Activated naive CD4-positive, alpha-beta T cell treated with Interleukin-2 at 50 U/mL for 16 hours (primary cell): ENCODE results near the gene GRK5.

Experiments
- DNase-seq: peaks from one replicate; pipeline ENCODE4 v3.0.0-alpha.2; 2020

GRK5 gene

DNA sequence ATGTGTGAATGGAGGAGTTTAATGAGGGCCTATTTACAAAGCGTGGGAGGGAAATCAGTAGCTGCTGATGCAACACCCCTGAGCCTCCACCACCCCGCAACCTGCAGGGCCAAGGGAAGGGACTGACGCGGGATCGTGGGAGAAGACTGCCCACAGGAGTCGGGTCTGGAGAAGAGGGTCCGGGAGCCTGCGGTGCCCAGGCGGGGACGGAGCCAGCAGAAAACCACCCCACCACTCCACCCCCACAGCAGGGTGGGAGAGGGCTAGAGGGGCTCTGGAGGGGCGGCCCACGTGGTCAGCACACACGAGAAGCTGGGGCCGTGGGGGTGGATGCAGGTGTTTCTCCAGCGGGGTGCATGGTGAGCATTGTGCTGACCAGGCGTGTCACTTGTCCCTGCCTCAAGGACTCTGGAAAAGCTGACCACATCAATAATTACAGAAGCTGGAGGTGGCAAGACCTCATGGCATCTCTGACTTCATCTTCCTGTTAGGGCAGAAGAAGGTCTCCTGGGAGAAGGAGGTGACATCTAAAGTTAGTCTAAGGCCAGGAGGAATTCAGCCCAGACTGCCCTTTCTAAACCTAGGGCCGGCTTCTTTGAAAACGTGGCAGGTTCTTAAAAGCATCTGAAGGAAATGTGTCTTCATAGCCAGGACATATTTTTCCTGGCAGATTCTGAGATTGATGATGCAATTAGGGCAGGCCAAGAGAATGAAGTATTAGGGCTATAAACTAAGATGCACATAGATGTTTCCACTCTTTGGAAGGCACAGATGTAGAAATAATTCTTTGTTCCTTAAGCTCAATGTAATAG, 184.3 kb downstream of the GRK5 start:
- DNase-seq: no peak

DNA sequence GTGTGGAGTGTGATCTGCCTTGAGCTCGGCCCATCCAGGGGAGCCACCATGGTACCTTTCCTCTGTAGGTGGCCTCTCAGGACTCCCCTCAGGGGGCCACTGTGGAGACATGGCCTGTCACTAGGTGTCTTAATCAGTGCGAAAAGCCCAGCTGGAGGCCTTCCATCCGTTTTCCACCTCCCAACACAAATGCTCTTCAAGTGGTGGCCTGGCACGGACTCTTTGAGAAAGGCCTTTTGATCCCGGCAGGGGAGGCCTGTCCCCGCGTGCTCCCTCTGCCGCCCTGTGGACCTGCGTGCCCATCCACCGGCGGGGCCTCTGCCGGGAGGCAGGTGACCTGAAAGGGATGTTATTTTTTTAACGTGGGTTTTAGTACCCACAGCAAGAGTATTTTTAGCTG, 185.6 kb downstream of the GRK5 start:
- DNase-seq: no peak

DNA sequence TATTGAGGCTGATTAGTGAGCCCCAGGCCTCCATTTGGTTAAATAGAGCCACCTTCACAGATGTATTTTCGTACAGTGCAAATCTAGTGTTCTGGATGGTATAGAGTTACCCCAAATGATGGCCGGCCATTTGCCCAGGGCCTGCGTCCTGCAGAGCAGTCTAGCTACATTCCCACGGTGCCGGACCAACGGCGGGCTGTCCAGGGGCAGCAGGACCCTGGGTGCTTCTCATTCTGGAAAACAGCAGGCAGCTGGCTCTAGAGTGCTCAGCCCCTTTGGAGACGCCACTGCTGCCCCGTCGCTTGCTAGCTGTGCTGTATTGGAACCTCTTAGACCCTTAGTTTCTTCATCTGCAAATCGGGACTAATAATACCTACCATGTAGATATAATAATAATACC, 186.1 kb downstream of the GRK5 start:
- no peak for DNase-seq

DNA sequence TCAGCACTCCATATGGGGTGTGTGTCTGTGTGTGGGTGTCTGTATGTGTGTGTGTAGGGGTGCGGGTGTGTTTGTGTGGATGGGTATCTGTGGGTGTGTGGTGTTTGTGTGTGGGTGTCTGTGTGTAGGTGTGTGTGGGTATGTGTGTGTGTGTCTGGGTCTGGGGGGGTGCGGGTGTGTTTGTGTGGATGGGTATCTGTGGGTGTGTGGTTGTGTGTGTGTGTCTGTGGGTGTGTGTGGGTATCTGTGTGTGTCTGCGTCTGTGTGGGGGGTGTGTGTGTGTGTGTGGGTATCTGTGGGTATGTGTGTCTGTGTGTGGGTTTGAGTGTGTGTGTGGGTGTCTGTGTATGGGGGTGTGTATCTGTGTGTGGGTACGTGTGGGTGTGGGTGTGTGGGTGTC, 186.5 kb downstream of the GRK5 start:
- DNase-seq: no peak

DNA sequence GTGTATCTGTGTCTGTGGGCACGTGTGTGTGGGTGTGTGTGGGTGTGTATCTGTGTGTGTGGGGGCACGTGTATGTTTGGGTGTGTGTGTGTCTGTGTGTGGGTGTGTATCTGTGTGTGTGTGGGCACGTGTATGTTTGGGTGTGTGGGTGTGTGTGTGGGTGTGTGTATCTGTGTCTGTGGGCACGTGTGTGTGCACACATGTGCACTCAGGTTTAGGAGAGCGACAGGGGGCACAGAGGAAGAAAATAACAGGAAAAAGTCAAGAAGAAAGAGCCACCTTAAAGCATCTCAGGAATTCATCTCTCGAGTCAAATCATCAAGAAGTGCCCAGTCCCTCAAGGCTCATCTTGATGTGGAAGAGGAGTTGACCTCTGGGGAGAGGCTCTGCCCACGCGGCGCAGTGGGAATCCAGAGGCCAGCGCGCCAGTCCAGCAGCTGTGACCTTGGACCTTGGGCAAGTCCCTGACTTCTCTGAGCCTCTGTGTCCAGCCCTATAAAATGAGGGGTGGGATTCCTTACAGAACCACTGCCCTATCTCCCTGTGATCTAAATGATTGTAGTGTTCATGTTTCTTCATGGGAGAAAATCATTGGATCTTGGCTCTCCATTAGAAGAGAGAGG, 187.4 kb downstream of the GRK5 start:
- no peak for DNase-seq

DNA sequence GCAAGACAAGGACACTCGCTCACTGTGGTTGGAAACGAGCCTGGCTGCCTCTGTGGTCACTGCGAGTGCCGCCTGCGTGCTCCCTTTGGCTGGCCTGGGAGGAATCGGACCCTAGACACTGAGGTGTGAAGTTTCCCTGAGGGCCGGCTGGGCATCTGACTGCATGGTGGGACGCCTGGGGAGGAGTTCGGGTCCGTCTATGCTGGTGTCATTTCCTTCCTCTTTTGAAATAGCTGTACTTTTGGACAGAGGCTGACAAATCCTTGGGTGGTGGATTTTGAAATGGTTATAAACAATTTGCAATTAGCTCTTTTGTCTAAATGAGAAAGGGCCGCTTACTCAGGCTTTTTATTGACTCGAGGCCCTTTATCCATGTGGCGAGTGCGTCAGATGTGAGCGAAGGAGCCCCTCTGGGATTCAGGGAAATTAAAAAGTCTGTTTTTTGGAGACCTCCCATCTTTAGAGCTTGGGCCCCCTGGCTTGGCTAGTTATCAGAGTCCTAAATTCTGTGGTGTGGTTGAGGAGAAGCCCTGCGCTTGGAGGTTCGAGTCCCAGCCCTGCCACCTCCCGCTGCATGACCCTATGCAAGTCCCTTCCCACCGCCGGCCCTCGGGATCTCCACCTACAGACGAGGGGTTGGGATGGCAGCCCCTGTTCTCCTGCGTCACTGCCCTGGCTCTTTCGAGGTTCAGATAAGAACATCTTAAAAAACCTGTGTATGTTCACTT, 188.1 kb downstream of the GRK5 start:
- no peak for DNase-seq

DNA sequence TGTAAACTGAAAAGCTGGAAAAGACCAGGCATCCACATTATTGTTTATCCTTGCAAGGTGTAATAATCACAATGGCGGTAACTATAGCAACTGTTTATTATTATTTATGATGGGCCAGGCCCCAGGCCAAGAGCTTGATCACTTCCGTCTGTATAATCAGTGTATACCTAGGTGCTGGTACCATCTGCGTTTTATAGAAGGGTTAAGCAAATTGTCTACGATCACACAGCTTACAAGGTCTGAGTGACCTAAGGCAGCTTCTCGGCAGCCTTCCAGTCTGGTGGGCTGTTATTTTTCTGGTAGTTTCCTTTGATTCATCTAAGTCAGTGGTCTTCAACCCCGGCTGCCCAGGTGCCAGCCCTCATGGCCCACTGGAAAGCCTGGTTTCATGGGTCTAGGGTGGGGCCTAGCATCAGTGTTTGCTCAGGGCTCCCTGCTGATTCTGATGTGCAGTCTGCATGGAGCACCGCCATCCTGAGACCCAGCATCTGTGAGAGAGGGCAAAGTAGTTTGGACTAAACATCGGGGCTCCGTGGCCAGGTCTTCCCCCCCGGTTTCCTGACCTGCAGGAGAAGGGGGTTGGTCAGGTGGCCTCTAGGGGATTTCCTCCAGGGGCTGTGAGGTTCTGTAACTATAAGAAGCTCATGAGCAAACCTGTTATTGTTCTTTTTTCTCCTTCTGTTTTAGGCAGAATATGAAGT, 188.8 kb downstream of the GRK5 start:
- DNase-seq: no peak

DNA sequence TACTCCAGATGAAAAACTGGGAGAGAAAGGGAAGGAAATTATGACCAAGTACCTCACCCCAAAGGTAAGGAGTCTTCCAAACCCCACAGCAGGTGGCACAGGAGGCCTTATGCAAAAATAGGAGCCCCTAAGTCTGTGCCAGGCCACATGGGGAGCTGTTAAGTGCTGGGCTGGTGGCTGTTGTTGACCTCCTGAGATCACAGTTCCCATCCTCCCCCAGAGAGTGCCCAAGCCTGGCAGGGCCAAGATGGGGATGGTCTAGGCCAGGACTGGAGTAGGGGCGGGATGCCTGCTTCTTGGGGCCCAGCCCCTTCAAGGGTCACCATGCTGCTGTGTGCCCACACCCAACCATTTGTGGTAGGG, 189.3 kb downstream of the GRK5 start:
- DNase-seq: no peak

DNA sequence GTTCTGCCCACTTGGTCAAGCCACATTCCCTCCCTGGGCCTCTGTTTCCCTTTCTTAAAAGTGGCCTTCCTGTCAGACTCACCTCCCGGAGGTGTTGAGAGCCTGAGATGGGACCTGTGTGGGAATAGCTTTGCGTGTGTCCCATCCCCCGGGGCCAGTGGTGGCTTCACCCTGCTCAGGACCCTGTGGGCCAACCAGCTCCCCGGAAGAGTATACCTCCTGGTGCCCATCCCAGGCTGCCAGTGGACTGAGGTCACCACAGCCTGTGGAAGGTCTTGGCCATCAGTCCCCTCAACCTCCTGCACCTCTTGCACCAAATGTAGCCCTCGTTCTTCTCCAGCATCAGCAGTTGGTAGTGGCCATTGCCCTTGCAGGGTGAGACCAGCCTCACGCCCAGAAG, 190.0 kb downstream of the GRK5 start:
- no peak for DNase-seq

DNA sequence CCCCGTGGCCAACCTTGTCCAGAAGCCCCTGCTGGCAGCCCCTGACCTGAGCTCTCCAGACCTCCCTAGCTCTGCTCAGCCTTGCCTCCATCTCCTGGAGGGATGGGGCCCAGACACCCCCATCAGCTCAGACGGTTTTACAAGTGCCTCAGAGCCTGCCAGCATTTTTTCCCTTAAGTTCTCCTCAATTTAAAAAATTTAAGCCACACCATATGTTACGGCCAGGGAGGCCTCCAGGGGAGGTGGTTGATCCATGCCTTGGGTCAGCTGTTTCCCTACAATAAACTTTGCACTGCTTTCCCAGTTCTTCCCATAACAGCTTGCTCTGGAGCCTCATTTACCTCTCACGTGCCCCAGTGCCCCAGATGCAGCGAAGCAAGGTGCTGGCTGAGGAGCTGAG, 191.6 kb downstream of the GRK5 start:
- DNase-seq: no peak

DNA sequence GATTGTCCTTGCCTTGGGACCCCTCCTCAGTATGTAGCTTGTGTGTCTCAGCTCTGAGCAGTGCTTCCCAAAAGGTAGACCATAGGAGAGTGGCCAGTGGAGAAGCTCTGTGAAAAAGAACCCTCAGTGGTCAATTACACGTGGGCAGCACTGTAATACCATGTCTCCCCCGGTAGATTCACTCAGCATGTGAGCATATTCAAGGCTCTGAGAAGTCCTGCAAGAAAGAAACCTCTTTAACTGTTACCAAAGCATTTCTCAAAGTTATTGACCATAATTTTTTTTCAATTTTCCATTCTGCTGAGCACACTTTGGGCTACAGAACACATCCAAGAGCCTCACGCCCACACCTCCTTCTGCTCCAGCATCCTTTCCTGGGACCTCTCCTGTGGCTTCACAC, 192.1 kb downstream of the GRK5 start:
- DNase-seq: no peak

DNA sequence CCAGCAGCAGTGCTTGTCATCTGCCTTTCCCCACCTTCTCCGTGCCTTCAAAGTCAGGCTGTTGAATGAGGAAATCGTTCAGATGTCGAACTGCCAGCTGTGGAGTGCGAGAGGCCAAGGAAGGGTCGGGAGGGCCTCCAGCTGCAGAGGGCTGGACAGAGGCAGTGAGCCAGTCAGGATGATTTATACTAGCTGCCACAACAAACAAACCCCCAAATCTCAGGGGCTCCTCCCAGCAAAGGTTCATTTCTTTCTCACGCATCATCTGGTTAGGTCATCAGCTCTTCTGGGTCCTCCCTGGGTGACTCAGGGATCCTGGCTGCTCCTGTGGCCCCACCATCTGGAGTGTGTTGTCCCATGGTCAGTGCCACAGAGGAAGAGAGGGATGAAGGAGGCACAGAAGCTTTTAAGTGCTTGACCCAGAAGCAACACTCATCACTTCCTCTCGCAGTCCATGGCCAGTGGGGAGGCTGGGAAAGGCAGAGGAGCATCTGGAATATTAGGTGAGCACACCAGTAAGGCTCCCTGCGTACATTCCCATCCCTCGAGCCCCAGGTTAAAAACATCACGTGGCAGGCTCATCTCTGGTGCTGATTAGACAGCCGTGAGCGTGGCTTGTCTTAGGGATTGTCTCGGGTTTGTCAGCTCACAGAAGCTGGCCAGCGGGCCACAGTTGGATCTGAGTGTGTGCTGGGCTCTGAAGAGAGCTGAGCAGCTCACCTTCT, 194.5 kb downstream of the GRK5 start:
- DNase-seq: no peak

DNA sequence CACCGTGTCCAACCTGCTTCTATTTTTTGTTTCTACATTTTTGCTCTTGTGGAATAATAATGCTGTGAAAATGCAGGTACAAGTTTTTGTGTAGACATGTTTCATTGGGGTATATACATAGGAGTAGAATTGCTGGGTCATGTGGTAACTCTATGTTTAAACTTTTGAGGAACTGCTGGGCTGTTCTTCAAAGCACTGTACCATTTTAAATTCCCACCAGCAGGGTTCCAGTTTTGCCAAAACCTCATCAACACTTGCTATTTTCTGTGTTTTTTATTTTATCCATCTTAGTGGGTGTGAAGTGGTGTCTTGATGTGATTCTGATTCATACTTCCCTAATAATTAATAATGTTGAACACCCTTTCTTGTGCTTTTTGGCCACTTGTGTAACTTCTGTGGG, 196.6 kb downstream of the GRK5 start:
- DNase-seq: no peak

DNA sequence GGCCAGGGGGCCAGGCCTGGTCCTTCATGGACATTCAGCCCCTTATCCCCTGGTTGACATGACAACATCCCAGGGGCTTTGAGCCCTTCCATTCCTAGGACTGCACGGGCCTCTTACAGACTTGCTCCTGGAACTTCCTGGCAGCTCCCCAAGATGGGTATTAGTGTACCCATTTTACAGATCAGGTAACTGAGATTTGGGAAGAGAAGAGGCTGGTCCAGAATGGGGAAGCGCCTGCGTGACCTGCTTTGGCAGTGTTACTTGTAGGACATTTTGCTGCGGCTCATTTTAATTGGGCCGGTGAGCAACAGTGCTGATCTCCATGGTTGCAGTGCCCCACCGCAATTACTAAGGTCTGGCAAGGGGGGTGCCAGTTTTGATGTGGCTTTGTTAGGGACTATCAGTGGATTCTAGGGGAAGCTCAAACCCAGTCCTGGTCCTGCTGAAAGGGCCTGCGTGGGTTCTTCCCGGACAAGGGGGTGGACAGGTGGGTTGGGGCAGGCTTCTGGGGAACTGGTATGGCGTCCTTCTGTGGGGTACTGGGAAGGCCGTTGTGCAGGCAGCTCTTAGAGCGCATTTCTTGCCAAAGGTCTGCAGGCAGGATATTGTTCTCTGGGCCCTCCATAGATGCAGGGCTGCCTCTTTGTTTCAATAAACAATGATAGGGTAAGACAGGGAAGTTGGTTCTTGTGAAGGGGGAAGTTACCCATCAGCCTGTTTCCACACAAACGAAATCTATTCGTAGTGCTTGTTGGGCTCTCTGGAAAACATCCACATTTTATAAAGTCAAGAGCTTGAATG, 197.5 kb downstream of the GRK5 start:
- no peak for DNase-seq

DNA sequence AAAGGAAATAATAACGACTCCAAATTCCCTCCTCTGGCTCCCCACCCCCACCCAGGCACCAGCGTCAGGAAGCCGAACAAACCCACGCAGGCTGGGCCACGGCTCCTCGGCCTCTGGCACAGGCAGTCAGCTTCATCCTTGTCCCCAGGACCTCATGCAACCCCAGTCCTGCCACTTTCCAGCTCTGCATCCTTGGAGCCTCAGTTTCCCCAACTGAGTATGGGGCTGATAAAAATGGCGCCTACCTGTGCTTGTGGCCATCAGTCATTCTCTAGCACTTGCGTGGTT, 198.1 kb downstream of the GRK5 start:
- DNase-seq: no peak

DNA sequence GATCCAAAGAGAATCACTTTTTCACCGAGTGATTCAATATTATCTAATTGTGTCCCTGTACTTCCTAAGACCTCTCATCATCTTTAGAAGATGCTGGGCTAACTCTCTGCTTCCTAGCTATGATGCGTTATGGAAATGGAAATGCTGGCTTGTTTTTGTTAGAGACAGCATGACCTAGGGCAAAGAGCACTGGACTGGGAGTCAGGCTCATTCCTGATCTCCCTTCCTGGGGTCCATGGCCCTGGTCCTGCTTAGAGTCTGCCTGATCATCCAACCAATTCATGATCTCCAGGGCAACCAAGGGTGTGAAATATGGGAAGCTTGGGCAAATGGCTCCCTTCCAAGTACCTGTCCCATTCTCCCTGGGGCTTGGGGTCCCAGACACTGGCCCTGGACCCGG, 198.8 kb downstream of the GRK5 start:
- DNase-seq: no peak

DNA sequence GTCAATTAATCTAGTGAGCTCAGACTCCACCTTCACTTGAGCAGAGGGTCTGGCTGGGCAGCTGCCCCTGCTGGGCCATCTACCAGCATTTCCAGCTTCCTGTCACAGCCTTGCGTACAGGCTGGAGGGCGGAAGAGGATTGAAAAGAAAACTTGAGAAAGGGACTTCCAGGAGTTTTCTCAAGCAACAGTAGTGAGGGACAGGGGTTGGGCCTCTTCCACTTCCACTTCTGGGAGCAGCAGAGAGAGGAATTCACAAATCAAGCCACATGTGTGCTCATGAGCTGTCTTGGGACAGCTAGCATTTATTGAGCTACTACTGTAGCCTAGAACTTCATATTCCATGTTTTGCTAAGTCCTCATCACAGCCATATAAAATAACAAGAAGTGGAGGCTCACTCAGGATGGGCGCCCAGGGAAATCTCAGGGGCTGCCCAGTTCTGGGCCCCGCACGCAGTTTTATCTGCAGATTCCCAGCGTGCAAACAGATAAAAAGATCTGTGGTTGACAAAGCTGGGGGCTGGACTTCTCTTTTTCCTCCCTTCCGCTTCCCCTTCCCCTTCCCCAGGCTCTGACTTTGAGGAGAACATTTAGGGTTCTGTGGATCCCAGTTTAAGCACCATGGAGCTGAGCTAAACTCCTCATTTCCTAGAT, 199.4 kb downstream of the GRK5 start:
- DNase-seq: no peak

DNA sequence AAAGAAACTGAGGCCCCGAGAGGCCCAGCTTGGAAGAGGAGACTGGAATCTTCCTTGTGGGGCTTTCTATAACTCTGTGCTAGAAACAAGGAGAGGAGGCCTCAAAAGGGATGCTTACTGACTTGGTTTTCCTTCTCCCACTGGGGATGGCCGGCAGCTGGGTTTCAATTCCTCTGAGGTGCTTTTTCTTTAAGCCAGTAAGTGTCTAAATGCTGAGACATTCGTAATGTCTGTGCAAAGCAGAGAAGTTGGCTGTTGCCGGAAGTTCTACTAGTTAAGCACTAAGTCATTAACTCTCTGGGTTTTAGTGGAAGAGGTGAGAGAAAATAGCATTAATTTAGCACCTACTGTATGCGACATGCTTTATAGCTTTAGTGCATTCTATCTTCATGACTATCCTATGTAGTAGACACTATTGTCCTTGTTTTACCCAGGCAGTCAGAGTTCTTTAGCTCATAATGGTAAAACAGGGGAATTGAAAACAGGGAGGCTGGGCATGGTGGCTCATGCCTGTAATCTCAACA, 199.9 kb downstream of the GRK5 start:
- DNase-seq: no peak

DNA sequence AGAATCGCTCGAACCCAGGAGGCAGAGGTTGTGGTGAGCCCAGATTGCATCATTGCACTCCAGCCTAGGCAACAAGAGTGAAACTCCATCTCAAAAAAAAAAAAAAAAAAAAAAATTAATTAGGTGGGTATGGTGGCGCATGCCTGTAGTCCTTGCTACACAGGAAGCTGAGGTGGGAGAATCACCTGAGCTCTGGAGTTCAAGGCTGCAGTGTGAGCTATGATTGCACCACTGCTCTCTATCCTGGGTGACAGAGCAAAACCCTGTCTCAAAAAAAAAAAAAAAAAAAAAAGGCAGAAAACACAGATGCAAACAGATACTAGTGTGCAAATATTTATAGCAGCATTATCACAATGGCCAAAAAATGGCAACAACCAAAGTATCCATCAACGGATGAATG, 200.7 kb downstream of the GRK5 start:
- no peak for DNase-seq

DNA sequence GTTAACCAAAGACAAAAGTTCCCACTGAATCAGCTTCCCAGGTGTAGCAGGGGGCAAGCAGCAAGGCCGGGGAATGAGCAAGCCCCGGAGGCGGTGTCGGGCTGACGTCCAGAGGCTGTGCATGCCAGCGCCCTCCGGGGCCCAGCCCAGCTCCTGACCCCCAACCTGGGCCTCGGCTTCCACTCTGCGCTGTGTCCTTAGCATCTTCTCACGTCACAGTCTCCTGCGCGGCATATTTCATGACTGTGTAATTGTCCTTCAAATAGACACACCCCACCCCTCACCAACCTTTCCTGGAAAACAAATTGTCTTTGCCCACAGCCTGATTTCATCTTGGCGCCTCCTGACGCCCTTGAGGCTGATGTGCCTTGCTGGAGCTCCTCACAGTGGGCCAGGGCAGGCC, 201.6 kb downstream of the GRK5 start:
- no peak for DNase-seq

DNA sequence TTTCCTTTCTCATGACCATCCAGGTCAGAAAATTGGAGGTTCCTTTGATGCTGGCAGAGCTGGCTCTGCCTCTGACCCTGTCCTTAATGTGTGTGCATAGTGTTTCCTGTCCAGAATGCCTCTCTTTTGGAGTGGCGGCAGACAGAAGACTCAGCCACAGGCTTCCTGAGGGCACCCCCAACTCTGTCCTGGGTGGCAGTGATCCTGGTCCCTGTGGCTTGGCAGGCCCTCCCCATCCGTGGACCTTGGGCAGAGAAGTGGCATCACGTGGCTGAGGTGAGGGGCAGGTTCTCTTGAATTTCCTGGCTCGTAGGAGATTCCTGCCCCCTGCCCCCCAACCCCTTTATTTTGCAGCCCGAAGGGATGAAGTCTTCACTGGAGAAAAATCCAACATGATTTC, 202.0 kb downstream of the GRK5 start:
- DNase-seq: no peak

DNA sequence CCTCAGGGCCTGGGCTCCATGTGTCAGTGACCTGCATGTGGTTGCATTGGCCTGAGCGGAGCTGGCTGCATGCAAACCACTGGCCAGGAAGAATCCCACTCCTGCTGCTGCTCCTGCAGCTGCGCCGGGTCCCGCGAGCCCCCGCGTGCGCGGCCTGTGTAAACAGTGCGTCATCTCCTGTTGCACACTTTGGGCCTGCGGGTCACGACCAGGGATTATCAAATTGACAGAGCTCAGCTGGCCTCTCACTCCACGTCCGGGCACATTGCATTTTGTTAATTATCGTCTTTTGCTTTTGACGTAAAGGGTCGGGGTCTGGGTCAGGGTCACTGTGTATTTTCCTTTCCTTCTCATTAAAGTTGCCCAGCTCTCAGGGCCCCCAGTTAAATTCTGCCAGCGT, 202.5 kb downstream of the GRK5 start:
- no peak for DNase-seq
